Measurements from ENCODE around the gene SLC39A1. TPM values are rescaled to one million over a fixed set of nuclear protein-coding genes. Genes with fewer than 3 reads are reported as not detected.

SLC39A1 gene
- total and polyA plus RNA-seq, 9 of the 15 experiments (the other 6 are each of a cell fraction or from before 2014, with no cell fraction given) = 9.9 to 81.1 (median 62.7) TPM

DNA sequence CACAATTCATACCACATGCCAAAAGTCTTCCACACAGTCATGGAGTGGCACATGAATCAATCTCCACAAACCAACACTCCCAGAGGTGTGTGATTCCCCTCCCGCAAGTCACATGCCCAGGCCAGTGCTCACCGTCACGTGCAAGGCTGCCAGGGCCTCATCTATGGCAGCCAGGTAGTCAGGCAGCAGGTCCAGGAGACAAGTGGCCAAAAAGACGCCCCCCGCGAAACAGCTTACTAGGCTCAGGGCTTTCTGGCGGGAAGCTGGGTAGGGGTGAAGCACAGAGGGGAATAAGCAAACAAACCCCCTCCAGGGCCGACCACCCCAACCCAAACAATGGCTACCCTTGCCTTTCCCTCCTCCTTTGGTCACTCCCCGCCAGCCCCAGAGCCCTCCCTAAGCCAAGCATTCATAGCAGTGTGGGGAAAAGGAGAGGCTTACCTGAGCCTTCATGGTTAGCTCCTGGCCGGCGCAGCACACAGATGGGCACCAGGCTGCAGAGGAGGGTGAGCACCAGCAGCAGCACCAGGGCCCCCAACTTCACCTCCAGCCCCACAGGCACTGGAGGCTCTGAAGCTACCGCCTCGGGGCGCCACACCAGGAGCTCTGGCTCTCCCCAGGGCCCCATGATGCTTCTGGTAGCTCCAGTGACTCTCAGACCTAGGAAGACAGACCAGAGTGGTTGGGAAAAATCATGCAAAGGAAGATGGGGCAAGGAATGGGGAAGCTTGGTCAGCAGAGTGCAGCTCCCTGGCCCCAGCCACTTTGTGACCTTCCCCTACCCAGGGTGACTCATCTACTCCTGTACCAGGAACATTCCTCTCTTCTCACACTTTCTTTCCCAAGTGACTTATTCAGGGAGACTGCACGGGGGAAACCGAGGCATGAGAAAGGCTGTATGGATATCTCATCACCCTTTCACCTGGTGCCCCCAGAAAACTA, 978 bp downstream of the SLC39A1 start (continued):
- TF ChIP-seq, protein P1, sequence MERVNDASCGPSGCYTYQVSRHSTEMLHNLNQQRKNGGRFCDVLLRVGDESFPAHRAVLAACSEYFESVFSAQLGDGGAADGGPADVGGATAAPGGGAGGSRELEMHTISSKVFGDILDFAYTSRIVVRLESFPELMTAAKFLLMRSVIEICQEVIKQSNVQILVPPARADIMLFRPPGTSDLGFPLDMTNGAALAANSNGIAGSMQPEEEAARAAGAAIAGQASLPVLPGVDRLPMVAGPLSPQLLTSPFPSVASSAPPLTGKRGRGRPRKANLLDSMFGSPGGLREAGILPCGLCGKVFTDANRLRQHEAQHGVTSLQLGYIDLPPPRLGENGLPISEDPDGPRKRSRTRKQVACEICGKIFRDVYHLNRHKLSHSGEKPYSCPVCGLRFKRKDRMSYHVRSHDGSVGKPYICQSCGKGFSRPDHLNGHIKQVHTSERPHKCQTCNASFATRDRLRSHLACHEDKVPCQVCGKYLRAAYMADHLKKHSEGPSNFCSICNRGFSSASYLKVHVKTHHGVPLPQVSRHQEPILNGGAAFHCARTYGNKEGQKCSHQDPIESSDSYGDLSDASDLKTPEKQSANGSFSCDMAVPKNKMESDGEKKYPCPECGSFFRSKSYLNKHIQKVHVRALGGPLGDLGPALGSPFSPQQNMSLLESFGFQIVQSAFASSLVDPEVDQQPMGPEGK (CRISPR knock-in tag; IDR thresholded peaks at IDR 0.05; ENCODE audit: borderline replicate concordance) = no peak
- TF ChIP-seq CCNT2 (IDR thresholded peaks at IDR 0.05; ENCODE audit: borderline replicate concordance, extremely low read depth, insufficient read length, low read depth, low read length) (peak; percentile 3), ZNF212 (CRISPR knock-in tag; IDR thresholded peaks at IDR 0.05) (no peak)

- ATAC-seq (no peak), DNase-seq (ENCODE audit: extremely low read depth in 1 of 4, low spot score in 3 of 4) (no peak), FAIRE-seq (no peak)
- Histone ChIP-seq H3K36me3 (ENCODE audit: control insufficient read depth, insufficient read depth, low read length) (peaks cover 28% of the 10 kb centered on the region; the same call in 2 of the 3 replicates), H3K27me3 (ENCODE audit: control insufficient read depth in 2 of 2, insufficient read depth in 2 of 2, low read length in 2 of 2) (no peaks in the 10 kb centered on the region), H3K9me1 (ENCODE audit: control insufficient read depth, insufficient read depth, low read length) (no peaks in the 10 kb centered on the region), H3K79me2 (ENCODE audit: control insufficient read depth, insufficient read depth, low read length) (peaks cover 67% of the 10 kb centered on the region), H4K20me1 (replicated peaks; ENCODE audit: control insufficient read depth, insufficient read depth, low read length) (peaks cover 4% of the 10 kb centered on the region; the same call in 1 of the 2 replicates), H2AFZ (ENCODE audit: low read depth, low read length) (no peak overlapping the region), H3K9ac (ENCODE audit: insufficient read depth in 1 of 2, low read depth in 2 of 2, low read length in 2 of 2) (peak overlapping the region; percentile 18 to 85; a peak in 2 of 4 replicates), H3K4me2 (ENCODE audit: insufficient read depth, low read length) (peak overlapping the region; percentile 89), H3K4me3 (peak overlapping the region; percentile 74; the same call in 1 of the 2 replicates), H3K9me3 (replicated peaks; ENCODE audit: control insufficient read depth, insufficient read depth, low read depth, low read length) (no peaks in the 10 kb centered on the region), H3K27ac (ENCODE audit: extremely low read depth, low read depth, low read length) (no peak overlapping the region; the same call in 1 of the 3 replicates), H3K4me1 (replicated peaks in 1 of 2; ENCODE audit: control insufficient read depth in 2 of 2, insufficient read depth in 2 of 2, low read length in 2 of 2) (peaks cover 31 to 37% of the 10 kb centered on the region in 2 experiments)
- 71% methylated on average over 4 of the region's 4 CpGs for WGBS (ENCODE audit: insufficient coverage, low coverage, missing lambda C conversion rate)
- CTCF ChIA-PET (ENCODE audit: low intra/inter-chr PET ratio) = no interaction called here
- TSS peak; percentile 3 for BruUV-seq (replicated peaks)
- POLR2A ChIA-PET = interaction anchor here (1.0 to 1.1 kb wide), 2 partner anchors 24 to 40 kb away, joined by 3 to 6 read pairs; no protein-coding TSS in a partner anchor
- in situ Hi-C loops (cut with MboI) (no loop called here), intact Hi-C loops (cut with micrococcal nuclease) (no loop called here)
- TF ChIP-seq ZBTB49 (CRISPR knock-in tag; IDR thresholded peaks at IDR 0.05; ENCODE audit: borderline replicate concordance) = no peak
- TF ChIP-seq, protein P2, sequence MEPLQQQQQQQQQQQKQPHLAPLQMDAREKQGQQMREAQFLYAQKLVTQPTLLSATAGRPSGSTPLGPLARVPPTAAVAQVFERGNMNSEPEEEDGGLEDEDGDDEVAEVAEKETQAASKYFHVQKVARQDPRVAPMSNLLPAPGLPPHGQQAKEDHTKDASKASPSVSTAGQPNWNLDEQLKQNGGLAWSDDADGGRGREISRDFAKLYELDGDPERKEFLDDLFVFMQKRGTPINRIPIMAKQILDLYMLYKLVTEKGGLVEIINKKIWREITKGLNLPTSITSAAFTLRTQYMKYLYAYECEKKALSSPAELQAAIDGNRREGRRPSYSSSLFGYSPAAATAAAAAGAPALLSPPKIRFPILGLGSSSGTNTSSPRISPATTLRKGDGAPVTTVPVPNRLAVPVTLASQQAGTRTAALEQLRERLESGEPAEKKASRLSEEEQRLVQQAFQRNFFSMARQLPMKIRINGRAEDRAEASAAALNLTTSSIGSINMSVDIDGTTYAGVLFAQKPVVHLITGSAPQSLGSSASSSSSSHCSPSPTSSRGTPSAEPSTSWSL (CRISPR knock-in tag; IDR thresholded peaks at IDR 0.05; ENCODE audit: borderline replicate concordance) = no peak
- TF ChIP-seq CHD4 (IDR thresholded peaks at IDR 0.05; ENCODE audit: insufficient read depth, insufficient replicate concordance, low read depth, low read length, poor library complexity, severe bottlenecking) = no peak
- TF ChIP-seq E4F1 (CRISPR knock-in tag; IDR thresholded peaks at IDR 0.05; ENCODE audit: borderline replicate concordance) = no peak
These were observed 1.9 kb downstream of the SLC39A1 start for GRCh38 chr1:153961421-153961820.
